Measurements from ENCODE around the gene KCNMB1. TPM values are rescaled to one million over a fixed set of nuclear protein-coding genes. Genes with fewer than 3 reads are reported as not detected.

KCNMB1 gene
- total RNA-seq, 1 donor from 2014 or later = 1.1 TPM

GRCh38 chr5:170434966-170435605 lies 45.9 kb upstream of the KCNMB1 start:
- Mint-ChIP-seq H3K4me3 (ENCODE audit: unreplicated experiment) (no peak overlapping the region), H3K4me1 (ENCODE audit: unreplicated experiment) (peaks cover 5% of the 10 kb centered on the region), H3K36me3 (ENCODE audit: low read depth, unreplicated experiment) (no peaks in the 10 kb centered on the region), H3K27ac (ENCODE audit: unreplicated experiment) (no peak overlapping the region), H3K27me3 (ENCODE audit: unreplicated experiment) (peaks cover 8% of the 10 kb centered on the region), H3K9me3 (ENCODE audit: unreplicated experiment) (no peaks in the 10 kb centered on the region)
- peak; percentile 98 for TF ChIP-seq CTCF (IDR thresholded peaks at IDR 0.05; ENCODE audit: unreplicated experiment)
- peak; percentile 76 for DNase-seq (ENCODE audit: low spot score)

DNA sequence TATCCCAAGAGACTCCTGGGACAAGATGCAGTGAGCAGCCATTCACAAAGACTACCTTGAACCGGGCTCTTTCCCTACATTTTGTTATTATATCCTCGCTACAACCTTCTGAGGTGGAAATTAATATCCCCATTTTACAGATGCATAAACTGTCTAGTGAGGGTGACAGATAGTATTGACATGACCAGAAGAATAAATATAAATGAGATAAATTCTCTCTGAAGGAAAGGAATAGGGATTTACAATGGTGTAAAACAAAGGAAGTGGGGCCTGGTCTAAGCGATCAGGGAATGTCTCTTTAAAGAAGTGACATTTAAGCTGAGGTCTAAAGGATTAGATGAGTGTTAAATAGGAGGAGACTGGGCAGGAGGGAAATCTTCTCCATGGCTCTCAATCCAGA lies 43.5 kb upstream of the KCNMB1 start:
- Mint-ChIP-seq H3K4me1 (ENCODE audit: unreplicated experiment) (peaks cover 8% of the 10 kb centered on the region), H3K4me3 (ENCODE audit: unreplicated experiment) (no peak overlapping the region), H3K27me3 (ENCODE audit: unreplicated experiment) (peaks cover 6% of the 10 kb centered on the region), H3K27ac (ENCODE audit: unreplicated experiment) (no peak overlapping the region), H3K36me3 (ENCODE audit: low read depth, unreplicated experiment) (no peaks in the 10 kb centered on the region), H3K9me3 (ENCODE audit: unreplicated experiment) (no peaks in the 10 kb centered on the region)
- DNase-seq (ENCODE audit: low spot score) = no peak
- TF ChIP-seq CTCF (IDR thresholded peaks at IDR 0.05; ENCODE audit: unreplicated experiment) = no peak

DNA sequence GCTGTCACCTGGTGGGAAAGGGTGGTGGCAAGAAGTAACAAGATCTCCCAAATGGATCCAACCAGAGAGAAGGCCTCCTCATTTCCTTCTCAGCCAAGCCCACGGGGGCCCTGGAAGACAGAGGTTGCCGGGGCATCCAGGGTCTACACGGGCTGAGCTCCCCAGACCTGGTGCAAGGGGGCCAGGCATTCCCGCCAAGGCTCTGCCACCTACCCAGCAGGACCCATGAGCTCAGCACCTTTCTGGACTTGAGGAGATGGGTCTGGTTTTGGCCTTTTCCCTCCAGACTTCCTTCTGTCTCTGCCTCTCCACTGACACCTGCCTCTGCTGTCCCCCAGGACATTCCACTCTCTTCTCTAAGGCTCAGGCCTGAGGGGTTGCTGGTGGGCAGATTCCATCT lies 42.4 kb upstream of the KCNMB1 start:
- H3K27me3 Mint-ChIP-seq (ENCODE audit: unreplicated experiment) = peaks cover 4% of the 10 kb centered on the region
- no peak for TF ChIP-seq CTCF (IDR thresholded peaks at IDR 0.05; ENCODE audit: unreplicated experiment)
- DNase-seq (ENCODE audit: low spot score) = no peak
- H3K4me3 Mint-ChIP-seq (ENCODE audit: unreplicated experiment) = no peak overlapping the region
- no peak overlapping the region for H3K27ac Mint-ChIP-seq (ENCODE audit: unreplicated experiment)
- H3K9me3 Mint-ChIP-seq (ENCODE audit: unreplicated experiment) = no peaks in the 10 kb centered on the region
- H3K36me3 Mint-ChIP-seq (ENCODE audit: low read depth, unreplicated experiment) = no peaks in the 10 kb centered on the region
- peaks cover 11% of the 10 kb centered on the region for H3K4me1 Mint-ChIP-seq (ENCODE audit: unreplicated experiment)

- Mint-ChIP-seq H3K27me3 (ENCODE audit: unreplicated experiment) (peaks cover 4% of the 10 kb centered on the region), H3K9me3 (ENCODE audit: unreplicated experiment) (no peaks in the 10 kb centered on the region), H3K36me3 (ENCODE audit: low read depth, unreplicated experiment) (no peaks in the 10 kb centered on the region), H3K4me1 (ENCODE audit: unreplicated experiment) (peaks cover 11% of the 10 kb centered on the region), H3K4me3 (ENCODE audit: unreplicated experiment) (no peak overlapping the region), H3K27ac (ENCODE audit: unreplicated experiment) (no peak overlapping the region)
- no peak for DNase-seq (ENCODE audit: low spot score)
- TF ChIP-seq CTCF (IDR thresholded peaks at IDR 0.05; ENCODE audit: unreplicated experiment) = no peak
These were observed 41.8 kb upstream of the KCNMB1 start for GRCh38 chr5:170430866-170431437.

DNA sequence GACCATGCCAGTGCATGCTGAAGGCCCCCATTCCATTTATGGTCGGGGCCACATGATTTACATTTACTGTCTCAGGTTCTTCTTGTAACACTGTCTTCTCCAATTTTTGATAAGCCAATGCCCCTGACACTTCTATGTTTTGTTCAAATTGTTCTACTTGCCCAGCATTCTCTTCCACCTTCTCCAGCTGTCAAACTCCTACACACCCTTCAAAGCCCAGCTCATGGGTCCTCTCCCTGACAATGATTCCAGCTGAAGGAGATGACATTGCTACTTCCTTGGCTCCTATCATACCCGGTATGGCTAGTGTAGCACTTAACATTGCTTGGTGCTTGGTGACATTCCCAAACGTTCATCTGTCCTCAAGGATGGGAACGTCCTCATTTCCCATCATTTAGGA lies 41.1 kb upstream of the KCNMB1 start:
- Mint-ChIP-seq H3K36me3 (ENCODE audit: low read depth, unreplicated experiment) (no peaks in the 10 kb centered on the region), H3K27me3 (ENCODE audit: unreplicated experiment) (peaks cover 4% of the 10 kb centered on the region), H3K4me3 (ENCODE audit: unreplicated experiment) (no peak overlapping the region), H3K27ac (ENCODE audit: unreplicated experiment) (no peak overlapping the region), H3K4me1 (ENCODE audit: unreplicated experiment) (peaks cover 11% of the 10 kb centered on the region), H3K9me3 (ENCODE audit: unreplicated experiment) (no peaks in the 10 kb centered on the region)
- DNase-seq (ENCODE audit: low spot score) = no peak
- TF ChIP-seq CTCF (IDR thresholded peaks at IDR 0.05; ENCODE audit: unreplicated experiment) = no peak

All from endothelial cell (in vitro differentiated cells).